ENCODE data around the gene FSHR.

GRCh38 chr2:49167131-49167530 lies 12.8 kb upstream of the FSHR start:
- TF ChIP-seq POLR2AphosphoS5 (IDR thresholded peaks at IDR 0.05) (no peak), POLR2A (IDR thresholded peaks at IDR 0.05) (no peak)

Data from sigmoid colon (tissue), 4 donors.